GM21528 (cell line): ENCODE results near the gene OR10J4.
"Not testable (repeated sequence)": the region's sequence is repeated elsewhere in the genome, so short reads cannot be mapped to it uniquely, and the experiment has no call there.

Experiments
- ATAC-seq: cut with Tn5 transposase; IDR thresholded peaks from one replicate; pipeline ENCODE4 v1.9.1; 2021; ENCODE audit warnings: mild to moderate bottlenecking, moderate library complexity; ENCODE audit not compliant: unreplicated experiment, low FRiP score

OR10J4 gene

DNA sequence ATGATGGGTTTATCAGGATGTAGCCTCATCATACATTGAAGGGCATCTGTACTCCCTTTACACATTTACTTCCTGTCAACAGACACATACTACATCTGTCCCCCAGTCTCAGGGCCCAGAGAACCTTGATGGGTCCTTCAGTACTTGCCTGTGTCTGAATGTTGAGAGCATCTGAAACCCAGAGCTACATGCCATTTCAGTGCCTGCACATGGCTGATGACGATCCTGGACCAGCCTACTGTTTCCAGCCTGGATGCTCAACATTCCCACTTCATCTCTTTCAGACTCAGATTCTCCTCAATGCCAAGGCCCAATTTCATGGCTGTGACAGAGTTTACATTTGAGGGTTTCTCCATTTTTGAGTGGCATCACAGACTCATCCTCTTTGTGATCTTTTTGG lies at the start of gene OR10J4:
OR10J4 (plus strand) TSS at position 301 of the 400 bp plus-strand sequence.
- ATAC-seq, result no peak

DNA sequence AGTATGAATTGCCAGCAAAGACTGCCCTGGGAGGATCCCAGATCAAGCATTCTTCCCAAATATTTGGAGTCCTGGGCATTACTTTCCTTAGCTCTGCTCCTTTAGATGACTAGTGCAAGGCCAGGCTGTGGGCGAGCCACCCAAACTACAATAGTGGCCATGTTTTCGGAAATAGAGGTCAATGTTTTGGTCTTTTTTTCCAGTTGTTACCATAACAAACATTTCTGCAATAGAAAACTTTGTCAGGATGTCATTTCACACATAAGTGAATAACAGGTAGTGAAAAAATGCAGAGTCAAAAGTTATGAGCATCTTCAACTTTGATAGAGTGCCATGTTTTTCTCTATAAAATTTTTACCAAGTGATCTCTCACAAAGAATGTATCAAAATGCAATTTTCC lies 25.2 kb upstream of the OR10J4 start:
- no peak for ATAC-seq

DNA sequence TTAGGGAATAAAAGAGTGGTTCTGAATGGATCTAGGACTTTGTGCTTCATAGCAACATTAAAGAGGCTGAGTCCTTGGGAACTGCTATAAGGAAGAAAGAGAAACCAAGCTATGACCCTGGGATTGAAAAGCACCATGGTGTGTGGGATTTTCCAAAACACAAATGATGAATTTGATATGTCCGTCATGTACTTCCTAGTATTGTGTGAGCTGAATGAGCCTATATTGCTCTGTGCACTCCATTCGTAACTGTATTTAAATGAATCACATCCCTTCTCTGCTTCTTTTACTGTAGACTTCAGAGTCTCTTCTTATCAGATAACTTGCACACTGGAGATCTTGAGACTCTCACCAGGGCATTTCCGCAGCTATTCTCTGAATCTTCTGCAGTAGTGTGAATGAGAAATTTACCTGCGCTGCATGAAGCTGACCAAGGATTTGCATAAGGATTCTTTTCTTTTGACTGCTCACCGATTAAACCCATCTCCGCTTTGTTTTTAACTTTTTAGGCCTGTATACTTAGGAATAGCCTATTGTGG lies 23.1 kb upstream of the OR10J4 start:
- ATAC-seq, result no peak

DNA sequence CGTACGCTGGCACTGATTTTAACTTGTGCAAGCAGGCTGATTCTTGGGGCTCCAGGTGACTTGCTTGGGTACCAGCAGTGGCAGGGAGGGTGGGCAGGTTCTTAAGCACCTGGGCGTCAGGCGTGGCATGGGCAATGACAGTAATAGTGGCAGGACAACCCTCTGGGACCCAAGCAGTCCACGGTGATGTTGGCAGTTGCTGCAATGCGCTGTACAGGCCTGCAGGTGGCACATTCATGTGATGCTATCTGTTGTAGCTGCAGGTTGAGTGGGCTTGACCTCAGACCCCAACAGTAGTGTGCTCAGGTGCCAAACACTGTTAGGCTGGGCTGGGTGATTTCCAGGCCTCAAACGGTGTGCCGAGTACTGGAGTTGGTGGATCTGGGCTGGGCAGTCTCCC lies 10.2 kb upstream of the OR10J4 start:
- ATAC-seq, result no peak

DNA sequence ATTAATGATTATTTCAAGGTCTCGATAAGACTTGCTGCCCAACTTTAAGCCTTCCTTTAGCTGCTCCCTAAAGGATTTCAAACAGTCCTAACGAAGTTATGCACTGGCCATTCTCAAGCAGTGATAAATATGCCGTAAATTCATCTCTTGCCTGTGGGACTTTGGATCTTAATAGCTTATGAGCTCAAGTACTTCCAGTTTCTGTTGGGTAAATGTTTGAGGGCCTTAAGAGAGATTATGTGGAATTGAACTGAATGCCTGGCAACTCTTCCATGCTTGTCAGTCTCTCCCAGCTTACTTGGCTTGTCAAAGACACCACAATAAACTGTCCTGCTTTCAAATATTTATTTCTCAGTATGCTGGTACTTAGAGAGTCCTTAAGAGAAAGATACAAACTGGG lies 3.5 kb upstream of the OR10J4 start:
- no peak for ATAC-seq

DNA sequence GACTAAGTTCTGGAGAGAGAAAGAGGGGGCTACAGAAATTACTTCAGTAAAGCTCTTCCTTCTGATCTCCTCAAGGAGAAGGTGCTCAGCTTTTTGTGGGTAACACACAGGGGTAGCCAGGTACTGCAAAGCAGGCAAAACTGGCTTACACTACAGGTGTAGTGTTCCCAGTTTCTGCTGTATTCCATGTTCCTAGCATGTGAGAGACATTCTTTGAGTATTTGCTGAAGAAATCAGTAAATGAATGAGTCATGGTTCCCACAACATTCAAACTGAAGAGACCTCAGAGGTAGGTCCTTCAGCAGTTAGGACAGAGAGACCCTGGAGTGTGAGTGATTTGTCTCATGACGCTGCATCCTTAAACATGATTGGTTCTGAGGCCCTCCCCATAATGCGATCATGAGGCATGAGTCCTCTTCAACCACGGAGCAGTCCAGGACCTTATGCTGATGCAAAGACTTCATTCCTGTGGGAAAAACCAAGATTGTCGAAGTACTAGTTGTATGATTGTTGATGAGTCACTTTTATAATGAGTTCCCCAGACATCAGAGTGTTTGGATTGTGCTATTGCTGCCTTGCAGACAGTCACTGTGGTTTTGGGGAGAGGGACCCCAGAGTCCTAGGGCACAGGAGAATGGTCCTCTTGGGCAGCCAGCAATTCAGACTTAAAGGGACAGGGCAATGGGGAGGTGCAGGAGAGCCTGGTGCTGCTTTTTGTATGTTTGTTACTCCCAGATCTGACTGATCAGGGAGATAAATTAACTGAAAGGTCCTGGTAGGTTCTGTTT lies 2.7 kb upstream of the OR10J4 start:
- no peak for ATAC-seq

DNA sequence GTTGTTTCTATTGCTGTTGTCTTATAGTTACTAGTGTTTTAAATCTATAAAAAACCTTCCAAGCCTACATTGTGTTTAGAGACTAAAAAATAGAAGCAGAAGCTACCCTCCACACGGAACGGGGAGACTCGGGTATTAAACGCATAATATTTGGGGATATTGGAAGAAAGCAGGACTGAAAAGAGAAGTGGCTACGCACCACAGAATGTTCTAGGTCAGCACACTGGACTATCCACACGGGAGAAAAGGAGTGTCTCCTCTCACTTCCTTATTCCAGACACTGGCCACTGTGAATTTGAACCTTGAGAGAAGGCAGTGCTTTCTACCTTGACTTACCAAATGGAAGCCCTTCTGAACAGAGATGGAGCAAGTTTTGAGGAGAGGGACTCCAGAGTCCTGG lies 1.0 kb upstream of the OR10J4 start:
- no peak for ATAC-seq

DNA sequence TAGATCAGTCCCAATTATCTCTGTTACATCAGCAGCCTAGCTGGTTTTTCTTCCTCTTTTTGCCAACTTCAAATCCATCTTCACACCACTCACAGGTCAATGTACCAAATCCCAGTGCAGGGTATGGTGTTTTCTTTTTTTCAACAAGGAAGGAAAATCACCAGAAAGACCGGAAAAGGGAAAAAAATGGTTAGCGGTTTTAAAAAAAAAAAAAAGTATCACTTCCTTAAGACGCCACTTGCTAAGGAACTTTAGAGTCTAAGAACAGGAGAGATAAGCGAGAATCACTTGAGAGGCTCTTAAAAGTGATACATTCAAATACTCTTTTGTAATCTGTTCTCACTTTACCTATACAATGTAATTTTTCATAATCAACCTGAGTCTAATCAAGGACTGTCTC lies 4.5 kb downstream of the OR10J4 start:
- no peak for ATAC-seq

DNA sequence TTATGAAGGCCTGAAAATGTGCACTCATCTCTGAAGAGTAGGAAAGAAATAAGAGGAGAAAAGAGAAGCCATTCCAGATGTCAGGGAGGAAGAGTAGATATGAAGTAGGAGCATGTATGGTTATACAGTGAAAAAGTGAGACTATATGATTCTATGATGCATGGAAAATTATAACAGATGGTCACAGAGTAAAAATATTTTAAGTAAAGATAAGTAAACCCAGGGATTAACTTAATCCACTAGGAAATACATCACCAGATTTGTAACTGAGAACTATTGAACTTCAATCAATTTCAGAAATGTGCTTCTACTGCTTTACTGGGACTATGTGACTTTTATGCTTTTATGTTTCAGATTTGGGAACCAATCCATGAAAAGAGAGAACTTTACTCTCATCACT lies 7.4 kb downstream of the OR10J4 start, which contains the start of gene OR10J1:
OR10J1 (plus strand) TSS at position 301 of the 400 bp plus-strand sequence; CDS start at position 371, 70 bp downstream.
- ATAC-seq, result no peak

DNA sequence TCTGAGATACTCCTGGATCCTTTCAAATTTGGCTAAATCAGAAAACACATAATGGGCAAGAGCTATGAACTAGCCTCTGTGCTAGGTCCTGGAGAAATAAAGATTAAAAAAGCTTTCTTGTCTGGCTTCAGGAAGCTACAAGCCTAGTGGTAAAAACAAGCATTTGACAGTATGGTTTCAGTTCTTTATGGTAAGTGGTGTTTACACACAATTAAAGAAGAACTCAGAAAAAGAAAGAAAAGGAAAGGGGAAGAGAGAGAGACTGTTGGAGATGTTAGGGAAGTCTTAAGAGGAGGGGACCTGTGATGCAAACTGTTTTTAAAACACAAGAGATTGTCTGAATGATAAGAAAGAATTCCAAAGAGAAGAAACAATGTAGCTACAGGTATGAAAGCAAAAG lies 9.4 kb downstream of the OR10J4 start:
- ATAC-seq, result no peak

DNA sequence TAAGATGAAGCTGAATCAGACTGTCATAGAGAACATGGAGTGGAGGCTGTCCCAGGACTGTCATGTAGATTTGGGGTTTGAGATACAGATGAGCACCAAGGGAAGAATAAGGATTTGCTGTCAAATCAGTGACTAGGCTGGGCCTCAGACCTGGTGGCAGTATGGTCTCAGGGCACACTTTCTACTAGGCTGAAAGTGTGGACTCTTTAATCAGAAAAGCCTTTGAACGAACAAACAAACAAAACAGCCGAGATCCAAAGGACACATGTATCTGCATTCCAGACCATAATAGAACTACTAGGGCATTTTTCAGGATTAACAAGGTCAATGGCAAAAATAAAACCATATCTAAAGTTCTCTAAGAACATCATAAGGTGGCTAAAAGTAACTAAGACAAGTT lies 10.4 kb downstream of the OR10J4 start:
- no peak for ATAC-seq

DNA sequence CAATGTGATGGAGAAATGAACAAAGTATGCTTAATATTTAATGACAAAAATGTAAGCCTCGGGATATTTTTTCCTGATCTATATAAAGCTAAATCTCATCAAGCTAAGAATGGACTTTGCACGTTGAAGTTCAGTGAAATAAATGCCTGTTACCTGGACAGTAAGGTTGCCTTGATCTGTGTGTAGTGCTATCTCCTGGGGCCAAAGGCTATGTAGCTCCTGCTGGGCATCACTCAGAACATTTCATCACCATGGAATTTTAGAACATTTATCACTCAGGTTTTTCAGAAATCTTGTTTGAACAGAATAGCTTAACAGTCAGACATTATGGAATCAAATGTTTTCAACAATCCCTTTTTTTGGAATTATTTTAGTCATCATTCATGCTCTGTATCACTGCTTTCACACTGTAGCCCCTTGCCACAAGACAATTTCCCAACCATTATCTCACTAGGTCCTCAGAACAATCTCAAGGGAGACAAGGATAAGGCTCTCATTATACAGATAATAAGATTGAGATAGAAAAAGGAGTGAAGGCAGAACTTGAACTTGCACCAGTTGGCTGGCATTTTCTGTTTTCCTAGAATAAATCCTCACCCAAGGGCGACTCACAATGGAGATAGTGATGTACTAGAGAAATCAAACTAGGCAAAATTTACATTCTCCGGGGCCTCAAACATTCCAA lies 11.2 kb downstream of the OR10J4 start:
- no peak for ATAC-seq

DNA sequence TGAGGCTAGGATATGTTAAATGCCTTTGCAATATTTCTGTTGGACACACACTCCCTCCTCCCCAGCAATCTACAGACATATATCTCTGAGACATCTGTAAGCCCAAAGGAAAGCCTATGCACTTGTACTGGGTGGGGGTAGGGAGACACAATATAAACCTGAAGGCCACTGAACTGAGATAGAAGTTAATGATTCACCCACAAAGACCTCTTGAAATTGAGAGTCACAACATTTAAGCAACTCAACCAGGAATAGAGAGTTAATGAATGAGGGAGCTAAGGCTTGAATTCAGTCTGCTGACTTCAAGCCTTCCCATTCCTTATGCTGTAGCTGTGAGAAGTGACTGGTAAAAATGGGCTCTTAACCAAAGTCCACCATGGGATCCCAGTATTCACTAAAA lies 12.5 kb downstream of the OR10J4 start:
- no peak for ATAC-seq

DNA sequence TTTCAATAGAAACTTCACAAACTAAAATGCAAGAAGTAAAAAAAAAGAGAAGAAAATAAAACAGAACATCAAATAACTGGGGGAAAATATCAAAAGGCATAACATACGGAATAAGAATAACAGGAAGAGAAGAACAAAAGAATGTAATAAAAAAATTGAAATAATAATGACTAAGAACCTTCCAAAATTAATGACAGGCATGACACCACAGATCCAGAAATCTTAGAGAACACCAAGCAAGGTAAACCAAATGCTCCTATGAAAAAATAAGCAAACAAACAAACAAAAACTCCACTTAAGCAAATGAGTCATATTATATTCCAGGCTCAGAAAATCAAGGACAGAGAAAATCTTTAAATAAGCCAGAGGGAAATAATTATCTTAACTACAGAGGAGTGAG lies 16.2 kb downstream of the OR10J4 start:
- ATAC-seq, result no peak

DNA sequence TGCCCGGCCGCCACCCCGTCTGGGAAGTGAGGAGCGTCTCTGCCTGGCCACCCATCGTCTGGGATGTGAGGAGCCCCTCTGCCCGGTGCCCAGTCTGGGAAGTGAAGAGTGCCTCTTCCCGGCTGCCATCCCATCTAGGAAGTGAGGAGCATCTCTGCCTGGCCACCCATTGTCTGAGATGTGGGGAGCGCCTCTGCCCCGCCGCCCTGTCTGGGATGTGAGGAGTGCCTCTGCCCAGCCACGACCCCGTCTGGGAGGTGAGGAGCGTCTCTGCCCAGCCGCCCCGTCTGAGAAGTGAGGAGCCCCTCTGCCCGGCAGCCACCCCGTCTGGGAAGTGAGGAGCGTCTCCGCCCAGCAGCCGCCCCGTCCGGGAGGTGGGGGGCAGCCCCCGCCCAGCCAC lies 17.6 kb downstream of the OR10J4 start:
- ATAC-seq, result not testable (repeated sequence)

DNA sequence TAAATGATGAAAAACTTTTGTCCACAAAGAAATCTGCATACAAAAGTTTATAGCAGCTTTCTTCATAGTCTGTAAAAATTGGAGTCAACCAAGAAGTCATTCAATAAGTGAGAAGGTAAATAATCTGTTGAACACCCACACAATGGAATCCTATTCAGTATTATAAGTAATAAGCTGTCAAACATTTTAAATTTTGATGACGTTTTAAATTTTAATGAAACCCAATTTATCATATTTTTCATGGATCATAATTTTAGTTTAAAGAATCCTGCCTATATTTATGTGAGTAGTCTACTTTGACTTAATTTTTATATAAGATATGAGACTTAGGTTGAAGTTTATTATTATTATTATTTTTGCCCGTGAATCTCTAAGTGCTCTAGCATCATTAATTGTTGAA lies 27.5 kb downstream of the OR10J4 start:
- no peak for ATAC-seq

DNA sequence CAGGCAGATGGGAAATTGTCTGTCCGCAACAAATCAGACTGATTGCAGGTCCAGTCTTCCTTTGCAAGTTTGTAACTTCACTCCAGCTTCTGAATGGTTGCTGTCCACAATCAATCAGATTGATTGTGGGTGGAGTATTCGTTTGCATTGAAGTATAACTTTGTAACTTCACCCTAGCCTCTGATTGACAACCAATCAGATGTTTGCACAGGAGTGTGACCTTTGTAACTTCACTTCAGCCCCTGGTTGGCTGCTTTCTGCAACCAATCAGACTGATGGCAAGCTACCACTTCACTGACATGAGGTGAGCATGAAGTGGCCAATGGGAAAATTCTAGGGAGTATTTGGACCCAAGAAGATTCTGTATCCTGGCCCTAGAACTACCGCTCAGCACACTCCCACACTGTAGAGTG lies 33.2 kb downstream of the OR10J4 start:
- no peak for ATAC-seq

DNA sequence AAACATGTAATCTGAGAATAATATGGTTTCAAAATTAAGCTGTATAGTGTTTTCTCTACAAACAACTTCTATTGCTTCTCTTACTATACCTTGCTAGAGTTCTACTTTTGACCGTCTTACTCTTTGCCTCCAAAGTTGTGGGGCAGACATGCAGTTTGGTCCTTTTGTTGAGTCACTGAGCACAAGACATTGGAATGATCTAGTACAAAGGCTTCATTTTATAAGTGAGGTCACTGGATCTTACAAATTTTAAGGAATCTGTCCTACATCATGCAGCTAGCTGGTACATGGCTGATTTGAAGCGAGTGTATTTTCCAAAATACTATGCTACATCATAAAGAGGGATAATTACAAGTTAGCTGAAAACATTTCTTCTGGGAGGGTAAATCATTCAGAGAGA lies 36.3 kb downstream of the OR10J4 start:
- no peak for ATAC-seq

DNA sequence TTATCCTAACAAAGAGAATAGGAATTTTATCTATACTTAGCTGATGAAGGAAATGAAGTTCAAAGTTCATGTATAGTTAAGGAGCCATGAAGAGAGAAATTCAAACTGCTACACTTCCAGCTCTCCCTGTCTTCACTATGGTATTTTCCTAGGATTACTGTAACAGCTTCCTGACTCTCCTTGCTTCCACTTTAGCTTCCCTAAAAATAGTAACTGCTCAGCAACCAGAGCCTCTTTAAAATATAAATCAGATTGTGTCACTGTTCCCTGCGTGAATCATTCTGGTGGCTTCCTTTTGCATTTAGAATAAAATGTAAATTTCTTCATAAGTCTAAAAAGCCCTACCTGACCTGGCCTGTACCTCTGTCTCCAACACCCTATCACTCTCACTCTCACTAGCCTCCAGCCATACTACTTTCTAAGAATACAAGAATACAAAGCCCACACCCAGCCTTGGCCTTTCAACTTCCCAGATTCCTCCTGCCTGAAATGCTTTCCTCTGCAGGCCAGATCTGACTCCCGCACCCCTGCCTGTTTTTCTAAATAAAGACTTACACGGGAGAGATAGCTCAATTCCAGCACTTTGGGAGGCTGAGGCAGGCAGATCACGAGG lies 38.0 kb downstream of the OR10J4 start:
- no peak for ATAC-seq

DNA sequence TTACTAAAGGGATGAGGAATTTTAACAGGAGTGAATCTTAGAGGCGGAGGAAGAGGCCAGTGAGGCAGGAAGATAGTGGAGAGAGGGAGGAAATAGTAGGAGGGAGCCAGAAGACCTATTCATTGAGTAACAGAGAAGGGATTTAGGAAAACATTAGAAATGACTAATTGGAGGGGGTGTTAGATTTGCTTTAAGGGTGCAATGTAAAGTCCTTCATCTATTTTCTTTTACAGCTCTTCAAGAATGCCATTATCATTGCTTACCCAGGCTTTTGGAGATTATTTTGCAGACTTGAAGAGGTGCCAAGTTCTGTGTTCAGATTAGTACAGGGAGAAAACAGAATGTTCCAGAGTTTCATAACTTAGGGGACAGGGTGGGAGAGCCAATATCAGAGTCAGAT lies 41.3 kb downstream of the OR10J4 start:
- no peak for ATAC-seq

DNA sequence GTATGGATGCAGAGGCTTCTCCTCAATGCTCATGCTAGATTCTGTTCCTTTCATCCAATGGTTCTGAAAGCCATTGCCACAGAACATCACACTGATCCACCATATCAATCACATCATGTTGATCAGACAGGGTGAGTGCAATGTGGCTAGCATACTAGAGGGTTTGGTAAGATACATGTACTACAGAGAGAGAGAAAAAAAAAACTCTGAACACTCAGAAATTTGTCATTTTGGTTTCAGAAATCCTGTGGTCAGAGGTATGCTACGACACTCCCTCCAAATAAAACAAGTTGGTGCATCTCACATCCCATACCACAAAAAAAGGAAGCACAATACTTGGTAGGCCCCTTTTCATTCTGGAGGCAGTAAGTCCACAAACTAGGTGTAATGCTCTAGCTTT lies 42.9 kb downstream of the OR10J4 start:
- ATAC-seq, result no peak
